Measurements from ENCODE around the gene SLC35G3. TPM values are rescaled to one million over a fixed set of nuclear protein-coding genes. Genes with fewer than 3 reads are reported as not detected.

The SLC35G3 gene
- polyA plus RNA-seq, 1 of the 3 experiments (the other 2 are of a cell fraction) = not detected

GRCh38 chr17:35222452-35222851 is 28.3 kb upstream of the SLC35G3 start:
- Histone ChIP-seq H3K79me2 (ENCODE audit: insufficient read depth) (no peaks in the 10 kb centered on the region), H3K9ac (no peak overlapping the region), H3K9me2 (no peaks in the 10 kb centered on the region), H4K20me1 (ENCODE audit: insufficient read depth) (no peaks in the 10 kb centered on the region), H3K4me2 (no peak overlapping the region), H3K4me1 (ENCODE audit: control insufficient read depth in 1 of 2, insufficient read depth in 2 of 2, low read depth in 1 of 2, low read length in 1 of 2) (no peaks in the 10 kb centered on the region), H3K27ac (ENCODE audit: low read depth in 2 of 2, low read length in 1 of 2) (no peak overlapping the region), H3K27me3 (ENCODE audit: insufficient read depth) (peaks cover 48% of the 10 kb centered on the region), H3K36me3 (replicated peaks in 1 of 2; ENCODE audit: control insufficient read depth in 1 of 2, insufficient read depth in 2 of 2, low read length in 1 of 2) (no peaks in the 10 kb centered on the region), H2AFZ (ENCODE audit: low read depth) (no peak overlapping the region), H3K4me3 (ENCODE audit: low read depth in 2 of 2, low read length in 1 of 2) (no peak overlapping the region), H3K9me3 (no peaks in the 10 kb centered on the region), H3F3A (replicated peaks; ENCODE audit: insufficient read depth) (no peaks in the 10 kb centered on the region)
- ChIA-PET POLR2A (no interaction called here), CTCF (no interaction called here)
- WGBS (ENCODE audit: low lambda C conversion rate) = 19% methylated on average over 2 of the region's 2 CpGs
- TF ChIP-seq FOXM1 (IDR thresholded peaks at IDR 0.05; ENCODE audit: low read depth) (no peak), POLR2AphosphoS5 (IDR thresholded peaks at IDR 0.05; ENCODE audit: low read depth, low read length) (no peak), MAX (IDR thresholded peaks at IDR 0.05; ENCODE audit: low read depth) (no peak), CHD2 (IDR thresholded peaks at IDR 0.05; ENCODE audit: low read length, partially characterized antibody) (no peak), GATA2 (CRISPR knock-in tag; IDR thresholded peaks at IDR 0.05) (no peak), SIN3A (IDR thresholded peaks at IDR 0.05; ENCODE audit: borderline replicate concordance, low read depth, low read length) (no peak), JUND (IDR thresholded peaks at IDR 0.05) (no peak), PBX3 (IDR thresholded peaks at IDR 0.05) (no peak)
- DNase-seq = no peak

GRCh38 chr17:35218915-35219314 is 24.7 kb upstream of the SLC35G3 start:
- H3K79me2 ChIP-seq (ENCODE audit: insufficient read depth) = no peaks in the 10 kb centered on the region
- H3K9ac ChIP-seq = no peak overlapping the region
- H3K4me3 ChIP-seq (ENCODE audit: low read depth in 2 of 2, low read length in 1 of 2) = no peak overlapping the region
- 7% methylated on average over 2 of the region's 2 CpGs for WGBS (ENCODE audit: low lambda C conversion rate)
- no peak overlapping the region for H3K27ac ChIP-seq (ENCODE audit: low read depth in 2 of 2, low read length in 1 of 2)
- H3K9me3 ChIP-seq = no peaks in the 10 kb centered on the region
- ChIA-PET POLR2A (no interaction called here), CTCF (no interaction called here)
- DNase-seq = no peak
- no peaks in the 10 kb centered on the region for H3F3A ChIP-seq (replicated peaks; ENCODE audit: insufficient read depth)
- H4K20me1 ChIP-seq (ENCODE audit: insufficient read depth) = no peaks in the 10 kb centered on the region
- no peak for TF ChIP-seq JUND (IDR thresholded peaks at IDR 0.05)
- TF ChIP-seq RCOR1 (IDR thresholded peaks at IDR 0.05; ENCODE audit: low read length) = no peak
- H3K4me1 ChIP-seq (ENCODE audit: control insufficient read depth in 1 of 2, insufficient read depth in 2 of 2, low read depth in 1 of 2, low read length in 1 of 2) = no peaks in the 10 kb centered on the region
- H3K9me2 ChIP-seq = no peaks in the 10 kb centered on the region
- H3K4me2 ChIP-seq = no peak overlapping the region
- H3K36me3 ChIP-seq (replicated peaks in 1 of 2; ENCODE audit: control insufficient read depth in 1 of 2, insufficient read depth in 2 of 2, low read length in 1 of 2) = no peaks in the 10 kb centered on the region
- H3K27me3 ChIP-seq (ENCODE audit: insufficient read depth) = peaks cover 40% of the 10 kb centered on the region
- no peak overlapping the region for H2AFZ ChIP-seq (ENCODE audit: low read depth)

- H3F3A ChIP-seq (replicated peaks; ENCODE audit: insufficient read depth) = no peaks in the 10 kb centered on the region
- H3K27ac ChIP-seq (ENCODE audit: low read depth in 2 of 2, low read length in 1 of 2) = no peak overlapping the region
- H3K79me2 ChIP-seq (ENCODE audit: insufficient read depth) = no peaks in the 10 kb centered on the region
- ChIA-PET CTCF (no interaction called here), POLR2A (no interaction called here)
- no peaks in the 10 kb centered on the region for H3K9me2 ChIP-seq
- H3K4me1 ChIP-seq (ENCODE audit: control insufficient read depth in 1 of 2, insufficient read depth in 2 of 2, low read depth in 1 of 2, low read length in 1 of 2) = no peaks in the 10 kb centered on the region
- 21% methylated on average over 5 of the region's 5 CpGs for WGBS (ENCODE audit: low lambda C conversion rate)
- H3K4me3 ChIP-seq (ENCODE audit: low read depth in 2 of 2, low read length in 1 of 2) = no peak overlapping the region
- no peaks in the 10 kb centered on the region for H3K36me3 ChIP-seq (replicated peaks in 1 of 2; ENCODE audit: control insufficient read depth in 1 of 2, insufficient read depth in 2 of 2, low read length in 1 of 2)
- no peak overlapping the region for H2AFZ ChIP-seq (ENCODE audit: low read depth)
- H3K4me2 ChIP-seq = no peak overlapping the region
- no peaks in the 10 kb centered on the region for H4K20me1 ChIP-seq (ENCODE audit: insufficient read depth)
- no peak overlapping the region for H3K9ac ChIP-seq
- no peak for DNase-seq
- H3K9me3 ChIP-seq = no peaks in the 10 kb centered on the region
- peaks cover 40% of the 10 kb centered on the region for H3K27me3 ChIP-seq (ENCODE audit: insufficient read depth)
- no peak for TF ChIP-seq MEF2A (IDR thresholded peaks at IDR 0.05; ENCODE audit: borderline replicate concordance, low read depth)
- TF ChIP-seq TCF12 (IDR thresholded peaks at IDR 0.05) = no peak
- TF ChIP-seq NFIC (IDR thresholded peaks at IDR 0.05; ENCODE audit: borderline replicate concordance) = no peak
- TF ChIP-seq RFX5 (IDR thresholded peaks at IDR 0.05; ENCODE audit: low read length) = no peak
- TF ChIP-seq ZBTB33 (IDR thresholded peaks at IDR 0.05; ENCODE audit: borderline replicate concordance, low read depth) = no peak
- TF ChIP-seq REST (IDR thresholded peaks at IDR 0.05; ENCODE audit: low read depth, low read length) = no peak
- TF ChIP-seq SMC3 (IDR thresholded peaks at IDR 0.05; ENCODE audit: low read depth, low read length) = no peak
- no peak for TF ChIP-seq PBX3 (IDR thresholded peaks at IDR 0.05)
Observed at GRCh38 chr17:35217107-35217506, 22.9 kb upstream of the SLC35G3 start.
